PC-9 (cell line): ENCODE results near the gene RIBC2. TPM values are rescaled to one million over a fixed set of nuclear protein-coding genes. Genes with fewer than 3 reads are reported as not detected.

Experiments used
- BruUV-seq: library from RNA; stranded (reverse); fragments of 400-500 nt; replicated peaks from 2 replicates; lab custom pipeline; 2021; lab: Mats Ljungman, UMichigan
- CTCF ChIA-PET: fragments of 300-600 bp; sonication (Branson Sonifier 250); formaldehyde crosslinking; loops from one replicate; lab custom pipeline; 2022; ENCODE audit warnings: antibody characterized with exemption; lab: Charles Lee
- POLR2A ChIA-PET: fragments of 300-600 bp; sonication (Branson Sonifier 250); formaldehyde crosslinking; loops from one replicate; lab custom pipeline; 2022; ENCODE audit warnings: antibody characterized with exemption; ENCODE audit not compliant: unreplicated experiment; lab: Charles Lee
- DNase-seq, 2 experiments: peaks; one replicate each; pipeline versions ENCODE4 v3.0.0 to v3.0.0-alpha.2; 2015 to 2022; ENCODE audit warnings: mixed read lengths in 1 of 2
- H2AFZ ChIP-seq: fragments of 200-600 bp; sonication (generic); 2 replicates; pipeline ENCODE4 v1.8.1; 2017; ENCODE audit warnings: antibody characterized with exemption
- H3F3A ChIP-seq: fragments of 200-600 bp; sonication (generic); 2 replicates; pipeline ENCODE4 v1.8.1; 2017; ENCODE audit warnings: antibody characterized with exemption, mild to moderate bottlenecking, low read depth; ENCODE audit not compliant: insufficient read depth
- H3K27ac ChIP-seq: fragments of 200-600 bp; sonication (generic); 2 replicates; pipeline ENCODE4 v1.6.1; 2016; ENCODE audit warnings: mixed run types
- H3K27me3 ChIP-seq: fragments of 200-600 bp; sonication (generic); 2 replicates; pipeline ENCODE4 v1.6.1; 2016; ENCODE audit warnings: low read depth, mixed run types; ENCODE audit not compliant: insufficient read depth
- H3K36me3 ChIP-seq: fragments of 200-600 bp; sonication (generic); 2 replicates; pipeline ENCODE4 v1.6.1; 2016; ENCODE audit warnings: low read depth, mixed run types
- H3K4me1 ChIP-seq: fragments of 200-600 bp; sonication (generic); replicated peaks from 2 replicates; pipeline ENCODE4 v1.6.1; 2016; ENCODE audit warnings: mixed run types; ENCODE audit not compliant: insufficient read depth
- H3K4me2 ChIP-seq: fragments of 200-600 bp; sonication (generic); 2 replicates; pipeline ENCODE4 v1.6.1; 2017; ENCODE audit warnings: mixed run types
- H3K4me3 ChIP-seq: fragments of 200-600 bp; sonication (generic); 2 replicates; pipeline ENCODE4 v1.6.1; 2016; ENCODE audit warnings: mixed run types
- H3K79me2 ChIP-seq: fragments of 200-600 bp; sonication (generic); 2 replicates; pipeline ENCODE4 v1.6.1; 2017; ENCODE audit warnings: low read depth, mixed run types
- H3K9me2 ChIP-seq: fragments of 200-600 bp; sonication (generic); 2 replicates; pipeline ENCODE4 v1.8.1; 2017; ENCODE audit warnings: mild to moderate bottlenecking; ENCODE audit not compliant: insufficient read depth
- H3K9me3 ChIP-seq: fragments of 200-600 bp; sonication (generic); 2 replicates; pipeline ENCODE4 v1.8.1; 2016; ENCODE audit warnings: low read depth; ENCODE audit not compliant: insufficient read depth
- H4K20me1 ChIP-seq: fragments of 200-600 bp; sonication (generic); 2 replicates; pipeline ENCODE4 v1.8.1; 2017; ENCODE audit not compliant: insufficient read depth
- CTCF ChIP-seq: fragments of 200-600 bp; sonication (generic); conservative IDR thresholded peaks from 2 replicates; pipeline ENCODE4 v1.6.1; 2017; ENCODE audit warnings: mixed run types, antibody characterized with exemption, mild to moderate bottlenecking, moderate library complexity
- EZH2 ChIP-seq: fragments of 200-600 bp; sonication (generic); IDR thresholded peaks from 2 replicates; pipeline ENCODE4 v1.8.0; 2017; ENCODE audit warnings: antibody characterized with exemption, low read depth
- intact Hi-C: fragments of 100-400 bp; cut with micrococcal nuclease; formaldehyde crosslinking; loops from one replicate; pipeline ENCODE4 v1.10.0; 2022; ENCODE audit not compliant: unreplicated experiment
- total RNA-seq: library from RNA; stranded (reverse); gene quantifications from 2 replicates; pipeline ENCODE4 v1.2.3, GENCODE V29; 2021

RIBC2 gene
- total RNA-seq, 1 experiment from 2014 or later, result 11.0 TPM

GRCh38 chr22:45399712-45400445 is 13.6 kb upstream of the RIBC2 start:
- DNase-seq, result no peak
- no TSS peak for BruUV-seq
- no peak overlapping the region for H3K4me3 ChIP-seq
- POLR2A ChIA-PET, result no interaction called here
- no peaks in the 10 kb centered on the region for H3K9me3 ChIP-seq
- H3K27me3 ChIP-seq, result no peaks in the 10 kb centered on the region
- H3K79me2 ChIP-seq, result no peaks in the 10 kb centered on the region
- H4K20me1 ChIP-seq, result no peaks in the 10 kb centered on the region
- H3K4me2 ChIP-seq, result no peak overlapping the region
- H3K4me1 ChIP-seq, result no peaks in the 10 kb centered on the region
- no peaks in the 10 kb centered on the region for H3F3A ChIP-seq
- no peak overlapping the region for H3K27ac ChIP-seq
- no peak overlapping the region for H2AFZ ChIP-seq
- no peaks in the 10 kb centered on the region for H3K9me2 ChIP-seq
- H3K36me3 ChIP-seq, result no peaks in the 10 kb centered on the region
- TF ChIP-seq CTCF (no peak), EZH2 (no peak)
- intact Hi-C loops, result no loop called here
- CTCF ChIA-PET, result no interaction called here

DNA sequence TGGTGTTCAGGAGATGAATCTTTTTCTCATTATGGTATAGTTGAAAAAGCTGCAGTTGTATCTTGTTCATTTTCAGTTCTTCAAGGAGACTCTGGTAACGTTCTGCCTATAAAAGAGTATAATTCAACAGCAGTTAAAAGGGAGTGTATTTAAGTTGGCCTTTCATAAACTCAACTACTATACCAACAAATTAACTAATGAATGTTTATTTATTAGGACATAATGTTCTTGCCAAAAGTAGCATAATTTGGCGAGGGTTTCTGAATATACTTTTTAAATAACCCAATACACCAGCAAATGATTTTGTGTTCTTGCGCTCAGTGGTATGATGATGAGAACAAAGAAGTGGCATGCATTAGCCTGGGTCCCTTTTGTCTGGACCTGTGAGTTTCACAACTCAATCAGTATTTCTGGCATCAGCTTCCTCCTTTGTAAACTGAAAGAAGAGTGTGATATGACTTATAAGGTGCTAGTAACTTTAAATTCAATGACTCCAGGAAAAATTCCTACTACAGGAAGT is 11.0 kb upstream of the RIBC2 start:
- H4K20me1 ChIP-seq, result no peaks in the 10 kb centered on the region
- no peaks in the 10 kb centered on the region for H3K27me3 ChIP-seq
- CTCF ChIA-PET, result no interaction called here

DNA sequence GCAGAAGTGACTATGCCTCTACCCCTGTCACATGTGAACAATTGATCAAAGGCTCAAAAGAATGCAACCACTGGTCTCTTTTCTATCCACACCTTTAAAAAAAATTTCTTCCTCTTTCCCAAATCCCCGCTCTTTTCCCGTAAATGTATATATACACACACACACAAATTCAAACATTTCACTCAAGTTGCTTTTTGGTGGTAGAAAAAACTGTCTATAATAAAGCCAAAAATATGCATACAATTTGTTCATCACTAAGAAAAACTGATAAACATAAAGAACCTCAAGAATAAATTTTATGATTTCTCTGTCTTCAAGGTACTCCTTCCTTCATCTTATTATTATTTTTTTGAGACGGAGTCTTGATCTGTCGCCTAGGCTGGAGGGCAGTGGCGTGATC is 5.7 kb upstream of the RIBC2 start:
- Histone ChIP-seq H3K9me3 (no peaks in the 10 kb centered on the region; the same call in 1 of the 2 replicates), H4K20me1 (no peaks in the 10 kb centered on the region), H3K4me3 (no peak overlapping the region), H3K4me1 (no peaks in the 10 kb centered on the region), H3K9me2 (no peaks in the 10 kb centered on the region), H2AFZ (no peak overlapping the region), H3K79me2 (no peaks in the 10 kb centered on the region), H3K27me3 (no peaks in the 10 kb centered on the region), H3F3A (peaks cover 3% of the 10 kb centered on the region), H3K36me3 (no peaks in the 10 kb centered on the region), H3K4me2 (no peak overlapping the region), H3K27ac (no peak overlapping the region)
- TF ChIP-seq EZH2 (no peak), CTCF (no peak)
- DNase-seq, result no peak
- BruUV-seq, result no TSS peak
- CTCF ChIA-PET, result no interaction called here
- intact Hi-C loops, result no loop called here
- POLR2A ChIA-PET, result no interaction called here

More for the DNA sequence above, 11.0 kb upstream of the RIBC2 start:
- no peaks in the 10 kb centered on the region for H3K9me2 ChIP-seq
- intact Hi-C loops, result no loop called here
- H3F3A ChIP-seq, result no peaks in the 10 kb centered on the region; the same call in 1 of the 2 replicates
- no peak overlapping the region for H2AFZ ChIP-seq
- no peak for DNase-seq
- no peak overlapping the region for H3K4me3 ChIP-seq
- H3K9me3 ChIP-seq, result no peaks in the 10 kb centered on the region
- BruUV-seq, result no TSS peak
- no peaks in the 10 kb centered on the region for H3K4me1 ChIP-seq
- H3K36me3 ChIP-seq, result no peaks in the 10 kb centered on the region
- no peaks in the 10 kb centered on the region for H3K79me2 ChIP-seq
- no peak overlapping the region for H3K4me2 ChIP-seq
- POLR2A ChIA-PET, result no interaction called here
- TF ChIP-seq CTCF, result no peak
- TF ChIP-seq EZH2, result no peak
- H3K27ac ChIP-seq, result no peak overlapping the region
